Measurements from ENCODE around the gene PDLIM3.

PDLIM3 gene

DNA sequence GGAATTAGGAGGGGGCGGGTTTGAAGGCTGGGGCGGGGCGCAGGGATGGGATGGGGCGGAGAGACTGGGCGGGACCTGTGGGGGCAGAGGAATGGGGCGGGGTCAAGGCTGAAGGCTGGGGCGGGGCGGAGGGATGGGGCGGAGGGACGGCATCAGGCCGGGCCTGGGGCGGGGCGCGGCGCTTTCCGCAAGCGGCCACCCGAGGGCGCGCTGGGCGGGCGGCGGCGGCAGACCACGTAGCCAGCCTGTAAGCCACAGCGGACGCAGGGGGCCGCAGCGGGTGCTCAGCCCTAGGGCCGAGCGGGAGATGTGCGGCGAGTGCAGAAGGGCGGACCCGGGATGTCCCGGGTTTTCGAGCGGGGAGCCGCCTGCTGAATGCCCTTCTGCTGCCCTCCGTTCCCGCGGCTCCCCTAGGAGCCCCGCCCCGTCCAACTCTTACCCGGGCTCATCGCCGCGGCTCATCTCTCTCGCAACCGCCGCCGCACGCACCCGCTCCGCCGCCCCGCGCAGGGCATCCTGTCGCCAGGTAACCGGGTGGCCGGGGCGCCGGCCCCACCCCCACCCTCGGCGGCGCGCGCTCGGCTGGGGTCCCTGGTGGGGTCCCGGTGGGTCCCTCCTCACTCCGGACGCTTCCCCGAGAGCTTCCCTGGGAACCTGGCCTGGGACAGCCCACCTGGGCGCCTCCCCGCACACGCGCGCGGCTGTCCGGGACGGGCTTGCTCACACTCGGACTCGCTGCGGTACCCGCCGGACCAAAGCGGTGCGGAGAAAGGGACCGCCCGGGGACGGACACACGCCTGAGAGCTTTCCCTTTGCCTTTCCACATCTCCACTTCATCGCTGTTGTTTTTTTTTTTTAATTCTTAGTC, 63.8 kb downstream of the PDLIM3 start, which contains the start of gene CCDC110:
TSS of gene CCDC110 (minus strand) at position 499 of the 868 bp plus-strand sequence. CDS start at position 449, 50 bp downstream.
- H3K4me3 ChIP-seq (ENCODE audit: low read length) = peak within 1 kb of the TSS; percentile 84
- TF ChIP-seq, protein P1, sequence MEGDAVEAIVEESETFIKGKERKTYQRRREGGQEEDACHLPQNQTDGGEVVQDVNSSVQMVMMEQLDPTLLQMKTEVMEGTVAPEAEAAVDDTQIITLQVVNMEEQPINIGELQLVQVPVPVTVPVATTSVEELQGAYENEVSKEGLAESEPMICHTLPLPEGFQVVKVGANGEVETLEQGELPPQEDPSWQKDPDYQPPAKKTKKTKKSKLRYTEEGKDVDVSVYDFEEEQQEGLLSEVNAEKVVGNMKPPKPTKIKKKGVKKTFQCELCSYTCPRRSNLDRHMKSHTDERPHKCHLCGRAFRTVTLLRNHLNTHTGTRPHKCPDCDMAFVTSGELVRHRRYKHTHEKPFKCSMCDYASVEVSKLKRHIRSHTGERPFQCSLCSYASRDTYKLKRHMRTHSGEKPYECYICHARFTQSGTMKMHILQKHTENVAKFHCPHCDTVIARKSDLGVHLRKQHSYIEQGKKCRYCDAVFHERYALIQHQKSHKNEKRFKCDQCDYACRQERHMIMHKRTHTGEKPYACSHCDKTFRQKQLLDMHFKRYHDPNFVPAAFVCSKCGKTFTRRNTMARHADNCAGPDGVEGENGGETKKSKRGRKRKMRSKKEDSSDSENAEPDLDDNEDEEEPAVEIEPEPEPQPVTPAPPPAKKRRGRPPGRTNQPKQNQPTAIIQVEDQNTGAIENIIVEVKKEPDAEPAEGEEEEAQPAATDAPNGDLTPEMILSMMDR (conservative IDR thresholded peaks at IDR 0.05; ENCODE audit: low read depth, low read length) = peak; percentile 45
- peak; percentile 67 for DNase-seq (ENCODE audit: low read depth)

DNA sequence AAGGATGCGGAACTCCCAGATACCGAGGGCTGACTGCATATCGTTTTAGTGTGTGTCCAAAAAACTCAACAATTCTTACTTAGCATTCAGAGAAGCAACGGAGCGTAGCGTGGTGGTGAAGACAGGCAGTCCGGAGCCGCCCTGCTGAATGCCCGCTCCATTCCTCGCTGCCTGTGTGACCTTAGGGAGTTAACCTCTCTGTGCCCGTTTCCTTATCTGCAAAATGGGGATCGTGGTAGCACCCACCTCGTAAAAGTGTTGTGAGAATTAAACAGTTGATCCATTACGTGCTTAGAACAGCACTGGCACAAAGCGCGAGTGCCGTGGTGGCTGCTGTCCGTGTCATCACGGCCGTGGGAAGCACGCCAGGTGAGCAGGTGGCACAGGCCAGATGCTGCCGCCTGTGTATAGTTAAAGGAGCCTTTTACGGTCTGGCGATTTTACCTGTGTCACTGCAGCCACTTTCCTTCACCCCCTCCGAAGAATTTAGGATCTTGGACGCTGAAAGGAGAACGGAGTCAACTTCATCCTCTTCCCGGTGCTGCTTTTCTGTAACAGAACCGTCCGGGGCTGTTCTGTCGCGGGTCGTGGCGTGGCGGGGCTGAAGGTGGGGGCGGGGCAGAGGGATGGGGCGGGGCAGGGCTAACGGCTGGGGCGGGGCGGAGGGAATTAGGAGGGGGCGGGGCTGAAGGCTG, 64.7 kb downstream of the PDLIM3 start:
- H3K4me3 ChIP-seq (ENCODE audit: low read length) = peak overlapping the region; percentile 84
- no peak for DNase-seq (ENCODE audit: low read depth)

DNA sequence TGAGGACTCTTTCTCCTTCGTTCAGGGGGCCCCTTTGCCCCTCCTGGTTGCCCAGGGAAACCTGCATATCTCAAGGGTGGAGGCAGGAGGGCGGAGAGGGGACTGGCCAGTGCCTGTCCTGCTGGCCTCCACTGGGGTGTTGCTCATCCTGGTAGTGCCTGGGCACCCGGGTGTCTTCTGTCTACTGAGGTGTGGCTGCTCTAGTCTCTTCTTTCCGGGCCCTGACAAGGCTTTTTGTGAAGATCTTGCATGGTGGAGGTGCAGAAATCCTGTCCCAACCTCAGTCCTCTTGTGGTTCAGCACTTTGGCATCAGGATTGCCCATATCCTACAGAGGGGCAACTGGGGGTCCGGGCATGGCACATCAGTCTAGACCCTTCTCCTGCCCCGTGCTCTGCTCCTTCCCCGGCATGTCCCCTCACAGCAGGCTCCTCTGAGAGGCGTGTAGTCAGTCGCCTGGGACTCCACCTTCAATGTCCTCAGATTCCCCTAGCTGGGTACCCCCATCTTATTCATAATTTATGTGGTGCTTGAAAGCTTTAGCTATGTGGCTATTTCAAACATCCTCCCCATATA, 65.6 kb downstream of the PDLIM3 start:
- H3K4me3 ChIP-seq (ENCODE audit: low read length) = no peak overlapping the region
- TF ChIP-seq, protein P1 (conservative IDR thresholded peaks at IDR 0.05; ENCODE audit: low read depth, low read length) = no peak
- DNase-seq (ENCODE audit: low read depth) = no peak

More for the DNA sequence above, 64.7 kb downstream of the PDLIM3 start:
- TF ChIP-seq, protein P1 (conservative IDR thresholded peaks at IDR 0.05; ENCODE audit: low read depth, low read length) = no peak

DNA sequence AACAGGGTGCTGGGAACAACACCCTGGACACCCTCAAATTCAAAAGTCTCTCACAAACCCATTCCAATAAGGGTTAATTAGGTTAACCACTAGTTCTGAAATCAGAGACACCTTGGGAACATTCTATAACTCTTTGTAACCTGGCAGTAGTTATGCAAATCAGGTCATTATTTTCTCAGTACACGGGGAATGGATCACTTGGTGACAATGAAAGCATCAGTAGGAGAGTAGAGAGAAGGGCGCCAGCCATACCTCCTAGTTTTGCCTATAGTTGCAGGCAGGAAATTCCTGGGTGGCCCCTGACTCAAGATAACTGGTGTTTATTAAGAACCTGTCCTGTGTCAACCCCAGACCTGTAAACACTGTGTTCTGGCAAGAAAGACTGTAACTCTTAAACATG, 66.3 kb downstream of the PDLIM3 start:
- DNase-seq (ENCODE audit: low read depth) = no peak
- H3K4me3 ChIP-seq (ENCODE audit: low read length) = no peak overlapping the region
- TF ChIP-seq, protein P1 (conservative IDR thresholded peaks at IDR 0.05; ENCODE audit: low read depth, low read length) = no peak

DNA sequence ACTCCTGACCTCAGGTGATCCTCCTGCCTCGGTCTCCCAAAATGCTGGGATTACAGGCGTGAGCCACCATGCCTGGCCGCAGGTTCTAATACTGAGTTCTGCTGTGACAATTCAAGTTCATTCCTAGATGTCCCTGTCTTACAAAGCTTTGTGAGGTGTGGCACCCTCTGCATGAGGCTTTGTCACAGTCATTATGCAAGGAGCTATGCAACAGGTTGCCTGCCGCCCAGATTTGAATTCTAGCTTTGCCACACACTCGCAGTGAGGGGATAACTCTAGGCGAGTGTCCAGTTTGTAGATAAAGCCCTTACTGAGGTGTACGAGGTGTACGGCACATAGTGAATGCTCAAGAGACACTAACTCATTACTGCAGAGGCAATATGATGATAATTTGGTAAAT, 67.3 kb downstream of the PDLIM3 start:
- TF ChIP-seq, protein P1 (conservative IDR thresholded peaks at IDR 0.05; ENCODE audit: low read depth, low read length) = no peak
- no peak overlapping the region for H3K4me3 ChIP-seq (ENCODE audit: low read length)
- DNase-seq (ENCODE audit: low read depth) = no peak

DNA sequence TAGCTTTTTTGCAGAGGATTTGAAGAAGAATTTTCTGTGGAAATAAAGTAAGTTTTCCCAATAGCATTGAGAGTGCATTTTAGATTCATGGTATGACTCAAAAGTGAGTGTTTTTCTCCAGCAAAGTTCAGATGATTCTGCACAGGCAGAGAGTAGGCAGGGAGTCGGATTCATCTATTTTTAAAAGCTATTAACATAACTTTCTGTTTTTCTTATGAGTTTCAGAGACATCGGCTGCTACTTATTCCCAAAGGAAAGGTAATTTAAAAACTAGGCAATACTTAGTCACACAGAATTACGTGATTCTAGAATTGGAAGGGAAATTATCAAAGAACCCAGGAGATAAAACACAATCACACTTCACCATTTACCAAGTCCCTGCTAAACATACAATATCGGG, 68.2 kb downstream of the PDLIM3 start:
- no peak for DNase-seq (ENCODE audit: low read depth)
- TF ChIP-seq, protein P1 (conservative IDR thresholded peaks at IDR 0.05; ENCODE audit: low read depth, low read length) = no peak
- no peak overlapping the region for H3K4me3 ChIP-seq (ENCODE audit: low read length)

All from retinal pigment epithelial cell (primary cell).